Camera-type eye (tissue), 1 donor: ENCODE data around the gene AWAT1. TPM values are rescaled to one million over a fixed set of nuclear protein-coding genes. Genes with fewer than 3 reads are reported as not detected.

Experiments used
- total RNA-seq: library from RNA; depleted of rRNA; stranded (reverse); fragments of >200 nt; gene quantifications from one replicate; pipeline ENCODE4 v1.2.3, GENCODE V29; 2014

AWAT1 gene
- total RNA-seq, result not detected

GRCh38 chrX:70234355-70234754 is at the start of gene AWAT1:
Gene AWAT1, plus strand, starts transcription at chrX:70234655. Its CDS starts 41 bp downstream, at chrX:70234696.

GRCh38 chrX:70260104-70260503 is 25.6 kb downstream of the AWAT1 start, which contains the start of gene P2RY4:
Gene P2RY4, minus strand, starts transcription at chrX:70260204. Its CDS starts 580 bp downstream, at chrX:70259624.

GRCh38 chrX:70268034-70268433 is 33.6 kb downstream of the AWAT1 start, which contains the start of gene ARR3:
Gene ARR3, plus strand, starts transcription at chrX:70268334. Its CDS starts 1,052 bp downstream, at chrX:70269386.

GRCh38 chrX:70281951-70282350 is 47.5 kb downstream of the AWAT1 start, which contains the start of gene RAB41:
Gene RAB41, plus strand, starts transcription at chrX:70282172. Its CDS starts 46 bp downstream, at chrX:70282218.

Other genes starting within 250 kb of the AWAT1 start
- not detected for gene AWAT2, start 184.7 kb upstream of the AWAT1 start, total RNA-seq
- not detected for gene OTUD6A, start 172.2 kb upstream of the AWAT1 start, total RNA-seq
- 74.4 TPM for gene IGBP1, start 101.2 kb upstream of the AWAT1 start, total RNA-seq
- not detected for gene DGAT2L6, start 57.2 kb upstream of the AWAT1 start, total RNA-seq
- 0.82 TPM for gene P2RY4, start 25.5 kb downstream of the AWAT1 start, total RNA-seq
- 9.8 TPM for gene ARR3, start 33.7 kb downstream of the AWAT1 start, total RNA-seq
- gene RAB41, start 47.5 kb downstream of the AWAT1 start, total RNA-seq, result not detected
- 43.7 TPM for gene PDZD11, start 55.3 kb downstream of the AWAT1 start, total RNA-seq
- 7.6 TPM for gene KIF4A, start 55.4 kb downstream of the AWAT1 start, total RNA-seq
- gene GDPD2, start 188.7 kb downstream of the AWAT1 start, total RNA-seq, result 7.5 TPM
- gene DLG3, start 210.2 kb downstream of the AWAT1 start, total RNA-seq, result 67.5 TPM